ENCODE measurements around the gene KRTAP10-10. TPM values are rescaled to one million over a fixed set of nuclear protein-coding genes. Genes with fewer than 3 reads are reported as not detected.

KRTAP10-10 gene
- total RNA-seq, 1 donor from 2014 or later: not detected

GRCh38 chr21:44670642-44671432 is 33.7 kb downstream of the KRTAP10-10 start:
- FAIRE-seq: no peak
- Histone ChIP-seq H3K9ac (ENCODE audit: low read length) (no peak overlapping the region), H3K27ac (ENCODE audit: low read depth, low read length) (no peak overlapping the region), H3K4me1 (ENCODE audit: insufficient read depth, low read length) (no peaks in the 10 kb centered on the region), H2AFZ (ENCODE audit: low read depth, low read length) (no peak overlapping the region), H3K4me3 (ENCODE audit: insufficient read depth, low read depth, low read length) (no peak overlapping the region), H3K27me3 (ENCODE audit: insufficient read depth, low read length) (no peaks in the 10 kb centered on the region), H3K4me2 (ENCODE audit: low read length) (no peak overlapping the region), H3K9me3 (ENCODE audit: insufficient read depth, low read depth, low read length) (peaks cover 4% of the 10 kb centered on the region), H4K20me1 (ENCODE audit: insufficient read depth, low read length) (no peaks in the 10 kb centered on the region), H3K36me3 (ENCODE audit: insufficient read depth, low read length) (no peaks in the 10 kb centered on the region), H3K79me2 (ENCODE audit: insufficient read depth, low read length) (no peaks in the 10 kb centered on the region)
- H3K36me3 Mint-ChIP-seq (ENCODE audit: low read depth, unreplicated experiment): no peaks in the 10 kb centered on the region
- H3K4me3 Mint-ChIP-seq (ENCODE audit: unreplicated experiment): no peak overlapping the region
- peaks cover 14% of the 10 kb centered on the region for H3K27me3 Mint-ChIP-seq (ENCODE audit: low read depth, unreplicated experiment)
- H3K27ac Mint-ChIP-seq (ENCODE audit: unreplicated experiment): no peak overlapping the region
- DNase-seq (ENCODE audit: low read depth): no peak
- peaks cover 42% of the 10 kb centered on the region for H3K9me3 Mint-ChIP-seq (ENCODE audit: unreplicated experiment)
- no peak for TF ChIP-seq EZH2 (IDR thresholded peaks at IDR 0.05; ENCODE audit: insufficient read depth, low read length)
- TF ChIP-seq CTCF (IDR thresholded peaks at IDR 0.05; ENCODE audit: insufficient read depth, low read depth, low read length): no peak
- H3K4me1 Mint-ChIP-seq (ENCODE audit: low read depth, unreplicated experiment): no peaks in the 10 kb centered on the region

DNA sequence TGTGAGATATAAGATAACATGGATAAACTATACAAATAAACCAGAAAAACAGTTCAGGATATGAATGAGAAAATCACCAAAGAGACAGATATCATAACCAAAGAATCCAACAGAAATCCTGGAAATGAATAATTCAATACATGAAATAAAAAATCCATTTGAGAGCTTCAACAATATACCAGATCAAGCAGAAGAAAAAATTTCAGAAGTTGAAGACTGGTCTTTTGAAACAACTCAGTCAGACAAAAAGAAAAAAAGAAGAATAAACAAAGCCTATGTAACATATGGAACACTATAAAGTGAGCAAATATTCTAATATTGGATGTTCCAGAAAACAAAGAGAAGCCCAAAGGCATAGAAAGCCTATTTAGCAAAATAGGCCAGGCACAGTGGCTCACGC is 34.8 kb downstream of the KRTAP10-10 start:
- Histone ChIP-seq H3K4me2 (ENCODE audit: low read length) (no peak overlapping the region), H3K9ac (ENCODE audit: low read length) (no peak overlapping the region), H3K36me3 (ENCODE audit: insufficient read depth, low read length) (no peaks in the 10 kb centered on the region), H3K9me3 (ENCODE audit: insufficient read depth, low read depth, low read length) (peaks cover 4% of the 10 kb centered on the region), H3K27ac (ENCODE audit: low read depth, low read length) (no peak overlapping the region), H2AFZ (ENCODE audit: low read depth, low read length) (no peak overlapping the region), H3K79me2 (ENCODE audit: insufficient read depth, low read length) (no peaks in the 10 kb centered on the region), H3K4me3 (ENCODE audit: insufficient read depth, low read depth, low read length) (no peak overlapping the region), H3K4me1 (ENCODE audit: insufficient read depth, low read length) (no peaks in the 10 kb centered on the region), H3K27me3 (ENCODE audit: insufficient read depth, low read length) (peaks cover 1% of the 10 kb centered on the region), H4K20me1 (ENCODE audit: insufficient read depth, low read length) (no peaks in the 10 kb centered on the region)
- FAIRE-seq (no peak), DNase-seq (ENCODE audit: low read depth) (no peak)
- H3K36me3 Mint-ChIP-seq (ENCODE audit: low read depth, unreplicated experiment): no peaks in the 10 kb centered on the region
- peaks cover 45% of the 10 kb centered on the region for H3K9me3 Mint-ChIP-seq (ENCODE audit: unreplicated experiment)
- no peak overlapping the region for H3K4me3 Mint-ChIP-seq (ENCODE audit: unreplicated experiment)
- H3K27ac Mint-ChIP-seq (ENCODE audit: unreplicated experiment): no peak overlapping the region
- peaks cover 19% of the 10 kb centered on the region for H3K27me3 Mint-ChIP-seq (ENCODE audit: low read depth, unreplicated experiment)
- no peaks in the 10 kb centered on the region for H3K4me1 Mint-ChIP-seq (ENCODE audit: low read depth, unreplicated experiment)
- no peak for TF ChIP-seq EZH2 (IDR thresholded peaks at IDR 0.05; ENCODE audit: insufficient read depth, low read length)
- no peak for TF ChIP-seq CTCF (IDR thresholded peaks at IDR 0.05; ENCODE audit: insufficient read depth, low read depth, low read length)

- peaks cover 55% of the 10 kb centered on the region for H3K27me3 Mint-ChIP-seq (ENCODE audit: low read depth, unreplicated experiment)
- Histone ChIP-seq H3K27ac (ENCODE audit: low read depth, low read length) (no peak overlapping the region), H3K36me3 (ENCODE audit: insufficient read depth, low read length) (no peaks in the 10 kb centered on the region)
Observed at GRCh38 chr21:44677881-44678280, 40.7 kb downstream of the KRTAP10-10 start.

More at GRCh38 chr21:44677881-44678280, 40.7 kb downstream of the KRTAP10-10 start:
- no peak overlapping the region for H3K4me3 ChIP-seq (ENCODE audit: insufficient read depth, low read depth, low read length)
- TF ChIP-seq EZH2 (IDR thresholded peaks at IDR 0.05; ENCODE audit: insufficient read depth, low read length) (no peak), CTCF (IDR thresholded peaks at IDR 0.05; ENCODE audit: insufficient read depth, low read depth, low read length) (no peak)
- Mint-ChIP-seq H3K4me3 (ENCODE audit: unreplicated experiment) (no peak overlapping the region), H3K4me1 (ENCODE audit: low read depth, unreplicated experiment) (no peaks in the 10 kb centered on the region), H3K9me3 (ENCODE audit: unreplicated experiment) (peaks cover 18% of the 10 kb centered on the region), H3K27ac (ENCODE audit: unreplicated experiment) (no peak overlapping the region), H3K36me3 (ENCODE audit: low read depth, unreplicated experiment) (no peaks in the 10 kb centered on the region)
- no peak overlapping the region for H3K4me2 ChIP-seq (ENCODE audit: low read length)
- DNase-seq (ENCODE audit: low read depth) (no peak), FAIRE-seq (no peak)
- H3K27me3 ChIP-seq (ENCODE audit: insufficient read depth, low read length): peaks cover 3% of the 10 kb centered on the region
- H3K9me3 ChIP-seq (ENCODE audit: insufficient read depth, low read depth, low read length): no peaks in the 10 kb centered on the region
- no peaks in the 10 kb centered on the region for H4K20me1 ChIP-seq (ENCODE audit: insufficient read depth, low read length)
- H2AFZ ChIP-seq (ENCODE audit: low read depth, low read length): no peak overlapping the region
- no peak overlapping the region for H3K9ac ChIP-seq (ENCODE audit: low read length)
- no peaks in the 10 kb centered on the region for H3K79me2 ChIP-seq (ENCODE audit: insufficient read depth, low read length)
- H3K4me1 ChIP-seq (ENCODE audit: insufficient read depth, low read length): no peaks in the 10 kb centered on the region

All from astrocyte (in vitro differentiated cells and primary cell).